HEK293 (cell line): Measurements from ENCODE around the gene SIGLEC10.
A peak's percentile ranks its signal among the peaks of the same experiment; 100 is the strongest.

Experiments used
- HOXC10 ChIP-seq: sonication (generic); formaldehyde crosslinking; IDR thresholded peaks from 2 replicates; pipeline ENCODE4 v1.8.1; 2023; ENCODE audit warnings: mild to moderate bottlenecking, missing genetic modification reagents
- HOXD13 ChIP-seq: sonication (generic); formaldehyde crosslinking; IDR thresholded peaks from 2 replicates; pipeline ENCODE4 v1.8.0; 2022; ENCODE audit warnings: missing genetic modification reagents, borderline replicate concordance
- KLF16 ChIP-seq: fragments of 450-650 bp; formaldehyde crosslinking; IDR thresholded peaks from 2 replicates; pipeline ENCODE4 v1.5.1; 2017; ENCODE audit warnings: missing biosample characterization, missing genetic modification characterization
- MYNN ChIP-seq: fragments of 450-650 bp; formaldehyde crosslinking; IDR thresholded peaks from 2 replicates; pipeline ENCODE4 v1.5.1; 2016; ENCODE audit warnings: missing biosample characterization, missing genetic modification characterization, borderline replicate concordance
- OVOL3 ChIP-seq: fragments of 450-650 bp; formaldehyde crosslinking; IDR thresholded peaks from 2 replicates; pipeline ENCODE4 v1.5.1; 2016; ENCODE audit warnings: missing biosample characterization, missing genetic modification characterization
- RBAK ChIP-seq: fragments of 450-650 bp; formaldehyde crosslinking; IDR thresholded peaks from 2 replicates; pipeline ENCODE4 v1.5.1; 2016; ENCODE audit warnings: missing biosample characterization, missing genetic modification characterization
- SP3 ChIP-seq: fragments of 450-650 bp; formaldehyde crosslinking; IDR thresholded peaks from 2 replicates; pipeline ENCODE4 v1.5.1; 2016; ENCODE audit warnings: missing biosample characterization, missing genetic modification characterization
- YY2 ChIP-seq: fragments of 450-650 bp; formaldehyde crosslinking; IDR thresholded peaks from 2 replicates; pipeline ENCODE4 v1.5.1; 2016; ENCODE audit warnings: missing biosample characterization, missing genetic modification characterization
- ZFP69B ChIP-seq: fragments of 450-650 bp; formaldehyde crosslinking; IDR thresholded peaks from 2 replicates; pipeline ENCODE4 v1.5.1; 2016; ENCODE audit warnings: missing biosample characterization, missing genetic modification characterization
- ZNF121 ChIP-seq: fragments of 450-650 bp; formaldehyde crosslinking; IDR thresholded peaks from 2 replicates; pipeline ENCODE4 v1.5.1; 2016; ENCODE audit warnings: missing biosample characterization, missing genetic modification characterization
- ZNF133 ChIP-seq: fragments of 450-650 bp; formaldehyde crosslinking; IDR thresholded peaks from 2 replicates; pipeline ENCODE4 v1.5.1; 2016; ENCODE audit warnings: missing biosample characterization, missing genetic modification characterization
- ZNF2 ChIP-seq: fragments of 450-650 bp; formaldehyde crosslinking; IDR thresholded peaks from 2 replicates; pipeline ENCODE4 v1.5.1; 2016; ENCODE audit warnings: missing biosample characterization, missing genetic modification characterization
- ZNF202 ChIP-seq: fragments of 450-650 bp; formaldehyde crosslinking; IDR thresholded peaks from 2 replicates; pipeline ENCODE4 v1.5.1; 2016; ENCODE audit warnings: missing biosample characterization, missing genetic modification characterization, borderline replicate concordance
- ZNF211 ChIP-seq: fragments of 450-650 bp; formaldehyde crosslinking; IDR thresholded peaks from 2 replicates; pipeline ENCODE4 v1.5.1; 2016; ENCODE audit warnings: low read depth, missing biosample characterization, missing genetic modification characterization
- ZNF239 ChIP-seq: fragments of 450-650 bp; formaldehyde crosslinking; IDR thresholded peaks from 2 replicates; pipeline ENCODE4 v1.5.1; 2016; ENCODE audit warnings: missing biosample characterization, missing genetic modification characterization
- ZNF266 ChIP-seq: fragments of 450-650 bp; formaldehyde crosslinking; IDR thresholded peaks from 2 replicates; pipeline ENCODE4 v1.5.1; 2016; ENCODE audit warnings: missing biosample characterization, missing genetic modification characterization, low read depth
- ZNF311 ChIP-seq: fragments of 450-650 bp; formaldehyde crosslinking; IDR thresholded peaks from 2 replicates; pipeline ENCODE4 v1.5.1; 2017; ENCODE audit warnings: missing biosample characterization, missing genetic modification characterization, borderline replicate concordance
- ZNF416 ChIP-seq: fragments of 450-650 bp; formaldehyde crosslinking; IDR thresholded peaks from 2 replicates; pipeline ENCODE4 v1.5.1; 2016; ENCODE audit warnings: missing biosample characterization, missing genetic modification characterization
- ZNF510 ChIP-seq: fragments of 450-650 bp; formaldehyde crosslinking; IDR thresholded peaks from 2 replicates; pipeline ENCODE4 v1.5.1; 2018; ENCODE audit warnings: mild to moderate bottlenecking, missing genetic modification characterization, missing biosample characterization; ENCODE audit not compliant: insufficient replicate concordance
- ZNF571 ChIP-seq: fragments of 450-650 bp; formaldehyde crosslinking; IDR thresholded peaks from 2 replicates; pipeline ENCODE4 v1.5.0; 2017; ENCODE audit warnings: missing biosample characterization, missing genetic modification characterization
- ZNF701 ChIP-seq: fragments of 450-650 bp; formaldehyde crosslinking; IDR thresholded peaks from 2 replicates; pipeline ENCODE4 v1.5.1; 2016; ENCODE audit warnings: missing biosample characterization, missing genetic modification characterization
- TF ChIP-seq, protein P1 (sequence below): IDR thresholded peaks from 2 replicates; pipeline ENCODE4 v1.6.1; 2011; ENCODE audit warnings: mild to moderate bottlenecking, low read depth, low read length, borderline replicate concordance
- TF ChIP-seq, protein P2 (sequence below): fragments of 450-650 bp; formaldehyde crosslinking; IDR thresholded peaks from 2 replicates; pipeline ENCODE4 v1.5.1; 2016; ENCODE audit warnings: missing biosample characterization, missing genetic modification characterization
- TF ChIP-seq, protein P3 (sequence below): fragments of 450-650 bp; formaldehyde crosslinking; IDR thresholded peaks from 2 replicates; pipeline ENCODE4 v1.5.1; 2016; ENCODE audit warnings: missing biosample characterization, missing genetic modification characterization
- TF ChIP-seq, protein P4 (sequence below): fragments of 450-650 bp; formaldehyde crosslinking; IDR thresholded peaks from 2 replicates; pipeline ENCODE4 v1.5.1; 2016; ENCODE audit warnings: missing biosample characterization, missing genetic modification characterization, borderline replicate concordance
- TF ChIP-seq, protein P5 (sequence below): fragments of 450-650 bp; formaldehyde crosslinking; conservative IDR thresholded peaks from 2 replicates; pipeline ENCODE4 v1.5.1; 2016; ENCODE audit warnings: low read depth, missing biosample characterization, missing genetic modification characterization

The SIGLEC10 gene

DNA sequence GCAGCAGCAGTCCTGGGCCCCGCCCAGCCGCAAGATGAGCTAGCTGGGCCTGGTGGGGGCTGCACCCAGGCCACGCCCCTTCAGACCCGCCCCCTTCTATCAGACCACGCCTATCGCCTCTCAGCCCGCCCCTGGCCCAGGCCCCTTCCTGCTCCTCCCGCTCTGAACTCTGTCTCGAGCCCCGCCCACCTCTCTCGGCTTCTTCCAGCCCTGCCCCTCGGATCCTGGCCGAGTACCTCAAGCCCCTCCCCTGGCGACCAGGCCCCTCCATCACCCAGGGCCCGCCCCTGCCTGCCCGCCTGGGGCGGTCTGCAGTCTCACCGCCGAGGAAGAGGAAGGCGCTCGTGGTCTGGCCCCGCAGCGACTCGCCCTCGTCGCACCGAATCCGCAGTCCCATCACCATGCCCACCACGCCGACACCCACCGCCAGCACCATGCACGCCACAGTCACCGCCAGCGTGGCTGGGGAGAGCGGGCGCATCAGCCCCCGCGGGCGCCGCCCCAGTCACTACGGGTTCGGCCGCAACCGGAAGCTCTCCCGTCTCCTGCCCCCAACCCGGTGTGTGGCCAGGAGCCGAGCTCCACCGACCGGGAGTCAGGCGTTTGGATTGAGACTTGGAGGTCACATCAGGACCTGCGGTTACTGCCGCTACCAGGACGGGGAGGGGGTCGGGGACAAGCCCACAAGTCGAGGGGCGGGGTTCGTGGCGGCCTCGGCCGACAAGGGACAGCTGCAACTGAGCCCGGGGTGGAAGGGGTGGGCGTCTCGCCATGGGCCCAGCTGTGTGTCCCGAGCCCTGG, 49.7 kb downstream of the SIGLEC10 start (continued):
- TF ChIP-seq, protein P1, sequence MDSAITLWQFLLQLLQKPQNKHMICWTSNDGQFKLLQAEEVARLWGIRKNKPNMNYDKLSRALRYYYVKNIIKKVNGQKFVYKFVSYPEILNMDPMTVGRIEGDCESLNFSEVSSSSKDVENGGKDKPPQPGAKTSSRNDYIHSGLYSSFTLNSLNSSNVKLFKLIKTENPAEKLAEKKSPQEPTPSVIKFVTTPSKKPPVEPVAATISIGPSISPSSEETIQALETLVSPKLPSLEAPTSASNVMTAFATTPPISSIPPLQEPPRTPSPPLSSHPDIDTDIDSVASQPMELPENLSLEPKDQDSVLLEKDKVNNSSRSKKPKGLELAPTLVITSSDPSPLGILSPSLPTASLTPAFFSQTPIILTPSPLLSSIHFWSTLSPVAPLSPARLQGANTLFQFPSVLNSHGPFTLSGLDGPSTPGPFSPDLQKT = no peak; the same call in 1 of the 2 replicates
- TF ChIP-seq, protein P2, sequence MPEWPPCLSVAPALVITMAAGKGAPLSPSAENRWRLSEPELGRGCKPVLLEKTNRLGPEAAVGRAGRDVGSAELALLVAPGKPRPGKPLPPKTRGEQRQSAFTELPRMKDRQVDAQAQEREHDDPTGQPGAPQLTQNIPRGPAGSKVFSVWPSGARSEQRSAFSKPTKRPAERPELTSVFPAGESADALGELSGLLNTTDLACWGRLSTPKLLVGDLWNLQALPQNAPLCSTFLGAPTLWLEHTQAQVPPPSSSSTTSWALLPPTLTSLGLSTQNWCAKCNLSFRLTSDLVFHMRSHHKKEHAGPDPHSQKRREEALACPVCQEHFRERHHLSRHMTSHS (tag by site-specific recombination) = no peak
- TF ChIP-seq MYNN (tag by site-specific recombination) = no peak
- TF ChIP-seq HOXD13 (CRISPR knock-in tag) = no peak
- no peak for TF ChIP-seq HOXC10 (CRISPR knock-in tag)
- TF ChIP-seq ZNF2 (tag by site-specific recombination) = peak; percentile 45; the same call in 1 of the 2 replicates
- TF ChIP-seq ZNF211 (tag by site-specific recombination) = no peak
- no peak for TF ChIP-seq ZFP69B
- no peak for TF ChIP-seq ZNF510 (tag by site-specific recombination)
- TF ChIP-seq ZNF239 = no peak
- no peak for TF ChIP-seq ZNF121 (tag by site-specific recombination)
- TF ChIP-seq ZNF701 = no peak
- TF ChIP-seq ZNF416 = no peak
- TF ChIP-seq ZNF202 (tag by site-specific recombination) = no peak
- no peak for TF ChIP-seq ZNF133 (tag by site-specific recombination)
- TF ChIP-seq, protein P3, sequence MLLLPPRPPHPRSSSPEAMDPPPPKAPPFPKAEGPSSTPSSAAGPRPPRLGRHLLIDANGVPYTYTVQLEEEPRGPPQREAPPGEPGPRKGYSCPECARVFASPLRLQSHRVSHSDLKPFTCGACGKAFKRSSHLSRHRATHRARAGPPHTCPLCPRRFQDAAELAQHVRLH (tag by site-specific recombination) = peak; percentile 40; the same call in 1 of the 2 replicates
- TF ChIP-seq, protein P4, sequence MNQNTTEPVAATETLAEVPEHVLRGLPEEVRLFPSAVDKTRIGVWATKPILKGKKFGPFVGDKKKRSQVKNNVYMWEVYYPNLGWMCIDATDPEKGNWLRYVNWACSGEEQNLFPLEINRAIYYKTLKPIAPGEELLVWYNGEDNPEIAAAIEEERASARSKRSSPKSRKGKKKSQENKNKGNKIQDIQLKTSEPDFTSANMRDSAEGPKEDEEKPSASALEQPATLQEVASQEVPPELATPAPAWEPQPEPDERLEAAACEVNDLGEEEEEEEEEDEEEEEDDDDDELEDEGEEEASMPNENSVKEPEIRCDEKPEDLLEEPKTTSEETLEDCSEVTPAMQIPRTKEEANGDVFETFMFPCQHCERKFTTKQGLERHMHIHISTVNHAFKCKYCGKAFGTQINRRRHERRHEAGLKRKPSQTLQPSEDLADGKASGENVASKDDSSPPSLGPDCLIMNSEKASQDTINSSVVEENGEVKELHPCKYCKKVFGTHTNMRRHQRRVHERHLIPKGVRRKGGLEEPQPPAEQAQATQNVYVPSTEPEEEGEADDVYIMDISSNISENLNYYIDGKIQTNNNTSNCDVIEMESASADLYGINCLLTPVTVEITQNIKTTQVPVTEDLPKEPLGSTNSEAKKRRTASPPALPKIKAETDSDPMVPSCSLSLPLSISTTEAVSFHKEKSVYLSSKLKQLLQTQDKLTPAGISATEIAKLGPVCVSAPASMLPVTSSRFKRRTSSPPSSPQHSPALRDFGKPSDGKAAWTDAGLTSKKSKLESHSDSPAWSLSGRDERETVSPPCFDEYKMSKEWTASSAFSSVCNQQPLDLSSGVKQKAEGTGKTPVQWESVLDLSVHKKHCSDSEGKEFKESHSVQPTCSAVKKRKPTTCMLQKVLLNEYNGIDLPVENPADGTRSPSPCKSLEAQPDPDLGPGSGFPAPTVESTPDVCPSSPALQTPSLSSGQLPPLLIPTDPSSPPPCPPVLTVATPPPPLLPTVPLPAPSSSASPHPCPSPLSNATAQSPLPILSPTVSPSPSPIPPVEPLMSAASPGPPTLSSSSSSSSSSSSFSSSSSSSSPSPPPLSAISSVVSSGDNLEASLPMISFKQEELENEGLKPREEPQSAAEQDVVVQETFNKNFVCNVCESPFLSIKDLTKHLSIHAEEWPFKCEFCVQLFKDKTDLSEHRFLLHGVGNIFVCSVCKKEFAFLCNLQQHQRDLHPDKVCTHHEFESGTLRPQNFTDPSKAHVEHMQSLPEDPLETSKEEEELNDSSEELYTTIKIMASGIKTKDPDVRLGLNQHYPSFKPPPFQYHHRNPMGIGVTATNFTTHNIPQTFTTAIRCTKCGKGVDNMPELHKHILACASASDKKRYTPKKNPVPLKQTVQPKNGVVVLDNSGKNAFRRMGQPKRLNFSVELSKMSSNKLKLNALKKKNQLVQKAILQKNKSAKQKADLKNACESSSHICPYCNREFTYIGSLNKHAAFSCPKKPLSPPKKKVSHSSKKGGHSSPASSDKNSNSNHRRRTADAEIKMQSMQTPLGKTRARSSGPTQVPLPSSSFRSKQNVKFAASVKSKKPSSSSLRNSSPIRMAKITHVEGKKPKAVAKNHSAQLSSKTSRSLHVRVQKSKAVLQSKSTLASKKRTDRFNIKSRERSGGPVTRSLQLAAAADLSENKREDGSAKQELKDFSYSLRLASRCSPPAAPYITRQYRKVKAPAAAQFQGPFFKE = no peak
- TF ChIP-seq YY2 = no peak
- TF ChIP-seq, protein P5, sequence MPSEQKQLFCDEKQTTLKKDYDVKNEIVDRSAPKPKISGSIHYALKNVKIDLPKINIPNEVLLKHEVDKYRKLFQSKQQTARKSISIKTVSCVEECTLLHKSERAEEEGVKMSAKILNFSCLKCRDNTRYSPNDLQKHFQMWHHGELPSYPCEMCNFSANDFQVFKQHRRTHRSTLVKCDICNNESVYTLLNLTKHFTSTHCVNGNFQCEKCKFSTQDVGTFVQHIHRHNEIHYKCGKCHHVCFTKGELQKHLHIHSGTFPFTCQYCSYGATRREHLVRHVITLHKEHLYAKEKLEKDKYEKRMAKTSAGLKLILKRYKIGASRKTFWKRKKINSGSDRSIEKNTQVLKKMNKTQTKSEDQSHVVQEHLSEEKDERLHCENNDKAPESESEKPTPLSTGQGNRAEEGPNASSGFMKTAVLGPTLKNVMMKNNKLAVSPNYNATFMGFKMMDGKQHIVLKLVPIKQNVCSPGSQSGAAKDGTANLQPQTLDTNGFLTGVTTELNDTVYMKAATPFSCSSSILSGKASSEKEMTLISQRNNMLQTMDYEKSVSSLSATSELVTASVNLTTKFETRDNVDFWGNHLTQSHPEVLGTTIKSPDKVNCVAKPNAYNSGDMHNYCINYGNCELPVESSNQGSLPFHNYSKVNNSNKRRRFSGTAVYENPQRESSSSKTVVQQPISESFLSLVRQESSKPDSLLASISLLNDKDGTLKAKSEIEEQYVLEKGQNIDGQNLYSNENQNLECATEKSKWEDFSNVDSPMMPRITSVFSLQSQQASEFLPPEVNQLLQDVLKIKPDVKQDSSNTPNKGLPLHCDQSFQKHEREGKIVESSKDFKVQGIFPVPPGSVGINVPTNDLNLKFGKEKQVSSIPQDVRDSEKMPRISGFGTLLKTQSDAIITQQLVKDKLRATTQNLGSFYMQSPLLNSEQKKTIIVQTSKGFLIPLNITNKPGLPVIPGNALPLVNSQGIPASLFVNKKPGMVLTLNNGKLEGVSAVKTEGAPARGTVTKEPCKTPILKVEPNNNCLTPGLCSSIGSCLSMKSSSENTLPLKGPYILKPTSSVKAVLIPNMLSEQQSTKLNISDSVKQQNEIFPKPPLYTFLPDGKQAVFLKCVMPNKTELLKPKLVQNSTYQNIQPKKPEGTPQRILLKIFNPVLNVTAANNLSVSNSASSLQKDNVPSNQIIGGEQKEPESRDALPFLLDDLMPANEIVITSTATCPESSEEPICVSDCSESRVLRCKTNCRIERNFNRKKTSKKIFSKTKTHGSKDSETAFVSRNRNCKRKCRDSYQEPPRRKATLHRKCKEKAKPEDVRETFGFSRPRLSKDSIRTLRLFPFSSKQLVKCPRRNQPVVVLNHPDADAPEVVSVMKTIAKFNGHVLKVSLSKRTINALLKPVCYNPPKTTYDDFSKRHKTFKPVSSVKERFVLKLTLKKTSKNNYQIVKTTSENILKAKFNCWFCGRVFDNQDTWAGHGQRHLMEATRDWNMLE (tag by site-specific recombination) = no peak
- no peak for TF ChIP-seq ZNF571 (tag by site-specific recombination)
- no peak for TF ChIP-seq ZNF266
- TF ChIP-seq OVOL3 (tag by site-specific recombination) = peak; percentile 48
- TF ChIP-seq ZNF311 = no peak
- no peak for TF ChIP-seq RBAK (tag by site-specific recombination)
- TF ChIP-seq SP3 (tag by site-specific recombination) = peak; percentile 99
- peak; percentile 91 for TF ChIP-seq KLF16
